NCI-H128 (cell line): Measurements from ENCODE around the gene TLNRD1.
"Not testable (repeated sequence)": the region's sequence is repeated elsewhere in the genome, so short reads cannot be mapped to it uniquely, and the experiment has no call there.

Experiments
- DNase-seq: peaks from one replicate; lab custom pipeline; 2025; ENCODE audit not compliant: unreplicated experiment; lab: John Stamatoyannopoulos, UW

TLNRD1 gene

DNA sequence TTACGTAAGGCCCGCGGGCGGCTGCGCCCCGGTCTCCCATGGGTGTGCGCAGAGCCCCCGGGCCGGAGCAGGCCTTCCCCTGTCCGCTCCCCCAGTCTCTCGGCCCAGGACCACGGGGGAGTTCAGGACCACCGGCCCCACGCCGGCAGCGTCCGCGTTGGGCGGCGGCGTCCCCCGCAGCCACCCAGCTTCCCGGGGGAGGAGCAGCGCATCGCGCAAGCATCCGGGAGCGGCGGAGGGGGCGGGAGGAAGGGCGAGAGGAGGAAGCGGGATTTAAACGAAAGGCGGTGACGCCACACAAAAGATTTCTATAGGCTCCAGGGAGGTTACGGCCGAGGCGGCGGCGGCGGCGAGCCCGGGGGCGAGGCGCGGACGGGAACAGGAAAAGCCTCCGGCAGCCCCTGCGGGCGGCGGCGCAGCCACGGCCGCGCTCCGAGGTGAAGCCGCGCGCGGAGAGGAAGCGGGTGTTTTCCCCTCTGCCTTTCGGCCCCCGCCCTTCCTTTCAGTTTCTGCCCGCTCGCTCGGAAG is at the start of gene TLNRD1:
Gene TLNRD1 (plus strand): TSS at position 300 of the 528 bp plus-strand sequence. CDS start 1,349 bp downstream, outside the sequence.
- peak; percentile 36 for DNase-seq

DNA sequence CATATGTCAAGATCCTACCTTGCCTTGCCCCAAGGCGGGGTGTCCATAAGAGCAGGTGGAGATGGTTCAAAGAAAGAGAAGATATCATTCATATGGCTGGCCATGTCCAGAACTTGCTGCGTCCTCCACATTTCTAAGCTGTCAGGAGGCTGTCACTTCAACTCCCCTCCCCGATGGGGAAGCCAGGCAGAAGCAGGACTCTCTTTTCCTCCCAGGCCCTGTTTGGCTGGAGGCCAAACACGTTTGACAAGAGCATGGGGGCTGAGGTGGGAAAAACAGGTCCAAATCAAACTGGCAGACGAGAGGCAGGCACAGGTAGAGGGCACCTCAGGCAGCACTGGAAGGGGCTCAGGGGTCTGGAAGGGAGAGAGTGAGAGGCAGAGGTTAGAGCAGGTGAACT is 48.8 kb upstream of the TLNRD1 start:
- no peak for DNase-seq

DNA sequence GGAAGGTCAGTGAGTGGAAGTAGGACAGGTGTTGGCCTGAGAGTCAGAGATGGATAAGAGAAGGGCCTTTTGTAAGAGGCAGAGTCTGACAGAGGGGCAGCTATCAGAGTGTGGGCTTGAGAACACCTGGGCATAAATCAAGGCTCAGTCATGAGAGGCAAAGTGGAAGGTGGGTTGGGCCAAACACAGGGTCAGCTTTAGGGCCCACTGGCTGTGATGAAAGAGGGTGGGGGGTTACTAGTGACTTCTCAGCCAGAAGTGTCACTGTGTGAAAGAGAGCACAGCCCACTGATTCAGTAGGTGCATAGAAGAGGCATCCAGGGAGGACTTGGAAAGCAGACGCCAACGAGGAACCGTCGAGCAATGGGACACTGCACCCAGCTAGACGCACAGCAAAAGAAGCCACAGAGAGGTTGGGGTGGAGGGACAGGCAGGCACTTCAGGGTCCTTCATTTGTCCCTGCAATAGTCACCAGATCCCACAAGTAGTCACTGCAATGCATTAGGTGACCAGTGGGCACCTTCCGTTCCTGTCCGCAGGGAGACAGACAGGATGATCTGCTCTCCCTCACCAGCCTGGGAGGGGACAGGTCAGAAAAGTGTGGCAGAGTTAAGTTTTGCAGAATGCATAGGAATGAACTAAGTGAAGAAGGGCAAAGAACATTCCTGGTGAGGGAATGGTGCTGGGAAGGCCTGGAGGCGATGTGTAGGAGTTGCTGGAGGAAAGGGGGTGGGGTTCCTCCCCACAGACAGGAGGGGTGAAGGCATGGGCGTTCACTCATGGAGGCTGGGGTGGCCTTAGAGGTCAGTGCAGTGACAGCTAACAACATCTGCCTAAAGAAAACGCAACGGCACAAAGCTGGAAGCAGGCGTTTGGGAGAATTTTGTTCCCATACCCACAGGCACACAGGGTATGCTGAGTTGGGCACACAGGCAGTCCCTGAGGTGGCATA is 47.4 kb upstream of the TLNRD1 start:
- no peak for DNase-seq

DNA sequence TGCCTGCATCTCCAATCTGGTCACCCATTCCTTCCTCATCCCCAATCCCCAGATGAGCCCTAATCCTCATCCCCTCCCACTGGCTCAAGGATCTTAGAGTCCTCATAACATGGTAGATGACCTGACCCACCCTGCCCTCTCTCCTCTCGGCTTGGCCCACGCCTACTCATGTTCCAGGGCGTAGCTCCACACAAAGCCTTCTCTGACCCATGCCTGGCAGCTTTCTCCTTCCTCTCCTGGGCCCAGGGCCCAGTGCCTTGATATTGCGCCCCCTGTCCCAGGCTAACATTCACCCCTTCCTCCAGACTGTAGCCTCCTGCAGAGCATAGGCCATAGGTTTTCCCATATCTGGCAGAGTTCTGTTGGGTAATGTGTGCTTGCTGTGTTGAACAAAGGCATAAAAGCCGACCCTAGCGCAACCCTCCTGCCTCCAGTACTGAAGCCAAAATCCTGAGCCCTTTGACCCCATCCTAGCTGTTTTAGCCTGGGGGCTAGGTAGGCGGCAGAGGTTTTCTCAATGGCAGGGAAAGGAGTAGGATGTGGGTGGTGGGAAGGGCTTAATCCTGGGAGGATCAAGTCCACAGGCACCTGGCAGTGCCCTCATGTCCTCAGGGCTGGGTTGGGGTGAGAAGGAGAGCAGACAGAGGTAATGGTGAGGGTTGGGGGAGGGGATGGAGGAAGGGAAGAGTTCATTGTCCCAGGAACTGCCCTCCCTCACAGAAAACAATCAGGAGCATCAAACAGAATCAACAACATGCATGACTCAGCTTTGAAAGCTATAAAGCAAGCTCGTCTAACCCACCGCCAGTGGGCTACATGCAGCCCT is 46.6 kb upstream of the TLNRD1 start:
- DNase-seq, result no peak

DNA sequence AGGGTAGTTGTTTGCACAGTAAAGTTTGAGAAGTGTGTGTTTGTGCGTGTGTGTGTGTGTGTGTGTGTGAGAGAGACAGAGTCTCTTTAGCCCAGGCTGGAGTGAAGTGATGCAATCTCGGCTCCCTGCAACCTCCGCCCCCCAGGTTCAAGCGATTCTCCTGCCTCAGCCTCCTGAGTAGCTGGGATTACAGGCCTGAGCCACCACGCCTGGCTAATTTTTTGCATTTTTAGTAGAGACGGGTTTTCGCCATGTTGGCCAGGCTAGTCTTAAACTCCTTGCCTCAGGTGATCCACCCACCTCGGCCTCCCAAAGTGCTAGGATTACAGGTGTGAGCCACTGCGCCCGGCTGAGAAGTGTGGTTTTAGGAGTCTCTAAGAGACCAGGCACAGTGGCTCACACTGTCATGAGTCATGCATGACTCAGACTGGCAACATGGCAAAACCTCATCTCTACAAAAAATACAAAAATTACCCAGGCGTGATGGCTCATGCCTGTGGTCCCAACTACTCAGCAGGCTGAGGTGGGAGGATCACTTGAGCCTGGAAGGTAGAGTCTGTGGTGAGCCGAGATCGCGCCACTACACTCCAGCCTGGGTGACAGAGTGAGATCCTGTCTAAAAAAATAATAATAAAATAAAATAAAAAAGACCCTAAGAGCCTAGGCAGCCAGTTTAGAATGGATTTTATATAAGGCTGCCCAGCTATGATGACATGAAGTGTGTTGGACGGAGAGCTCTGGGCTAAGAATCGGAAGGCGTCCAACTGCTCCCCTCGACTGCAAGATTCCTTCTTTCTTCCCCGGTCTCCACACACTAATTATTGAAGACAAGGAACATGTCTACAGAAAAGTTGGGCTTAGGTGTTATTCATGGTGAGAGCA is 44.9 kb upstream of the TLNRD1 start:
- not testable (repeated sequence) for DNase-seq

DNA sequence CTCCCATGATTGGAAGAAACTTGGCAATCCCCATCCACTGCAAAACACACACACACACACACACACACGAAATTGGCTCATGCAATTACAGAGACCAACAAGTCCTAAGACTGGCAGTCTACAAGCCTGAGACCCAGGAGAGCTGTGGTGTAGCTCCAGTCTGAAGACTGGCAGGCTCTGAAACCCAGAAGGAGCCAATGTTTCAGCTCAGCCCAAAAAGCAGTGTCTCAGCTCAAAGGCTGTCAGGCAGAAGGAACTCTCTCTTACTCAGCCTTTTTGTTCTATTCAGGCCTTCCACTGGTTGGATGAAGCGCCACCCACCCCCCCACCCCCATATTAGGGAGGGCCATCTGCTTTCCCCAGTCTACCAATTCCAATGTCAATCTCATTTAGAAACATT is 43.2 kb upstream of the TLNRD1 start:
- no peak for DNase-seq

DNA sequence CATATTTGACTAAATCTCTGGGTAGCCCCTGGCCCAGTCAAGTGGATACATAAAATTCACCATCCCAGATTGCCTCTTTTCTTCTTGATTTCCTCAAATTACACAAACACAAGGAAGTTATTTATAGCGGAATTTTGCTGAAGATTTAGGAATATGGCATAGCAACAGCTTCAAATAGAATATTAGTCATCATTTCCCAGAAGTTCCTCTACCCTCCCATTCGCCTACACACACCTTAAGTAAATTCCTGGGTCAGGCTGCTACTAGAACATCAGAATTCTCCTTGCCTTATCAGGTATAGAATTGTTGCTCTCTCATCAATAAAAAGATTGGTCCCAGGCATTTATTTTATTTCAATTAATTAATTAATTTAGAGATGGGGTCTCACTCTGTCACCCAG is 42.7 kb upstream of the TLNRD1 start:
- DNase-seq, result no peak

DNA sequence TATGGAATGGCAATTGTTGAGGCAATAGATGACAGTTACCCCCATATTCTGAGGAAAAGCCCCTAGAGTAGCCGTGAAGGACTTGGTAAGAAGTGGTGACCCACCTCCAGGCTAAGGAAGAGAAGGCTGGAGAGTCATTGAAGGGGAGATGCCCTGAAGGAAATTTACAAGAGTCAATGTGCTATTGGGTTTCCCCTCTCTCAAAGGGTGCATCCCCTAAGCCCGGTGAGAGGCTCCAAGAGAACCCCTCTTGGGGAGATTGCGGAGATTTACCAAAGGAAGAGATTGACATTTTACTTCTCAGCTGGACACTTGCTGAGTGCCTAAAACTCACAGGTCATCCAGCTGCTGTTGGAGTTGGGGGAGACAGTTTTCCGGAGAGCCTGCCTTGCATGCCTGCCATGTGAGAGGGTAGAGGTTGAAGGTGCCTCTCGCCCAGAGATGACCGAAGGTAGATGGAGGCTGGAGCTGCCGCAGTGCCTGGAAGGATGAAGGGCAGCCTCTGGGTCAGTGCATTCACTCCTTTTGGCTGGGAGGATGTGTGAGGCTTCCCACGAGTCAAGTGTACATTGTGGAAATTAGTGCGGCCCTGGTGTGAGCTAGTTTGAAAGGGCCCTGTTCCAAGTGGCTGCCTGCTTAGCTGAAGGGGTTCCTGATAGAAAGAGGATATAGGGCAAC is 41.8 kb upstream of the TLNRD1 start:
- no peak for DNase-seq

DNA sequence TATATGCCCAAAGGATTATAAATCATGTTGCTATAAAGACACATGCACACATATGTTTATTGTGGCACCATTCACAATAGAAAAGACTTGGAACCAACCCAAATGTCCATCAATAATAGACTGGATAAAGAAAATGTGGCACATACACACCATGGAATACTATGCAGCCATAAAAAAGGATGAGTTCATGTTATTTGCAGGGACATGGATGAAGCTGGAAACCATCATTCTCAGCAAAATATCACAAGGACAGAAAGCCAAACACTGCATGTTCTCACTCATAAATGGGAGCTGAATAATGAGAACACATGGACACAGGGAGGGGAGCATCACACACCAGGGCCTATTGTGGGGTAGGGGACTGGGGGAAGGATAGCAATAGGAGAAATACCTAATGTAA is 35.3 kb upstream of the TLNRD1 start:
- not testable (repeated sequence) for DNase-seq

DNA sequence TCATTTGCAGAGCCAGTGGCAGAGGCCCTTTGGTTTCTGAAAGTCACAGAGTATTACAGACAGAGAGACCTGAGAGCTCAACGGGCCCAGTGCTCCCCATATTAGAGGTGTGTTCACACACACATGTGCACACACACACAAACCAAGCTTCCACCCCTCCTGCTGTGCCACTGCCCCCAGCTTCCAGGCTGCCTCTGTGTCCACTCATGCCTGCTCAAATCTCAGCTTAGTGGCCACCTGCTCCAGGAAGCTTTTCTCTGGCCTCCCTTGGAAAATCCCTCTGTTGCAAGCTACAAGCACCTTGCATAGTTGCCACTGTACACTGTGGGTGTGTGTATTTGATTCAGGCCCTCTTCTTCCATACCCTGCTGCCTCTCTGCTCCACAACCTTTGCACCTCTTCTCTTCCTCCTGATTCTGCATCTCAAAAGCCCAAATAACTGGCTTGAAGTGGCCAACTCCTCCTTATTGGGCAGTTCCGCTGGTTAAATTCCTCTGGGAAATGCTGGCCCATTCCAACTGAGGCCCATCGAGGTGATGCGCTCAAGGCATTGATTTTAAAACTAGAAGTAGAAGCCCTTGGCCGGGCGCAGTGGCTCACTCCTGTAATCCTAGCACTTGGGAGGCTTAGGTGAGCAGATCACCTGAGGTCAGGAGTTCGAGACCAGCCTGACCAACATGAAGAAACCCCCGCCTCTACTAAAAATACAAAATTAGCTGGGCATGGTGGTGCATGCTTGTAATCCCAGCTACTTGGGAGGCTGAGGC is 34.1 kb upstream of the TLNRD1 start:
- DNase-seq, result no peak

DNA sequence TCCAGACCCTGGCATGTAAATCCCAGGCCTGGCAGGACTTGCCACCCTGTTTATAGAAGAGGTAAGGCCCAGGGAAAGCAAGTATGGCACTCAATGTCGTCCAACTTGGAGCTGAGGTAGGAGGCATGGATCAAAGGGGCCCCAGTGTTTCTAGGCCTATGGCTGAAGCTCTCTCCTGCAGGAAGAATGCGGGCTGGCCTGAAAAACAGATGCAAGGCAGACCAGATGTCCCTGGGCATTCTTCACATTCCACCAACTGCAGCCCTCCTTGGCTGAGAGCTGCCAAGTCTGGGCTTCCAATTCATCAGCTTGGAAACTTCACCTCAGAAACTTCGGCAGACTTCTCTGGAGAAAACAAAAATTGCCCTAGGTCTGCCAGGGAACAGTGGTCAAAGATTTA is 33.3 kb upstream of the TLNRD1 start:
- no peak for DNase-seq

DNA sequence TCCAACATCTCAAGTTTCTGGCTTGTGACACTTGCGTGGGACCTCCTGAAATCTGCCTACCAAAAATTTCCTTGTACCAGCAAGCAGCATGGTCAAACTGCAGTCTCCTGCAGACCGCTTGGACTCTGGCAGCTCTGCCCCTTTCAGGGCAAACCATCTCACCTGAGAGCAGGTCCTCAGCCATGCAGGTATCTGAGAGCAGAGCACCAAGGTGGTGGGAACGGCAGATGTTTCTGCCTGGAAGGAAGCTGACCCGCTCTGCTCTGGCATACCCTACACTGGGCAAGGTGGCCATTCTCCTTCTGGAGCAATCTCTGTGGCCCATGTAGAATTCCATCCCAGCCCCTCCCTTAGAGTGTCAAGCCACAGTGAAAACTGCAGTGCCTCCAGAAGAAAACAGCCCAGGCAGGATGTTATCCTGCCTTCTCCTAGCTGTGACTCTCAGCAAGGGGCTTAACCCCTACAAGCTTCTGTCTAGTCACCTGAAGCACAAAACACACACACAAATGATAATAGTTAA is 32.7 kb upstream of the TLNRD1 start:
- DNase-seq, result no peak

DNA sequence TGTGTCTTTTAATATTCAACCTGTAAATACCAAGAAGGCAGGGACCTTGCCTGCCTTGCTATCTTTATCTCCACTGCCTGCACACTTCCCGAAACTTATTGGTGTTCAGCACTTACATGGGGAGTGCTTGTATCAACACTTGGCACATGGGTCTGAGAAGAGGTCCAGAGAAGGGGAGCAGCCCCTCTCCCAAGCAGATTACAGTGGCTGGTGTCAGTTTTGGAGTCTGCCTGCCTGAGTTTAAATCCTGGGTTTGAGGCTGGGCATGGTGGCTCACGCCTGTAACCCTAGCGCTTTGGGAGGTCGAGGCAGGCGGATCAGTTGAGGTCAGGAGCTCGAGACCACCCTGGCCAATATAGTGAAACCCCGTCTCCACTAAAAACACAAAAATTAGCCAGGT is 31.4 kb upstream of the TLNRD1 start:
- DNase-seq, result no peak

DNA sequence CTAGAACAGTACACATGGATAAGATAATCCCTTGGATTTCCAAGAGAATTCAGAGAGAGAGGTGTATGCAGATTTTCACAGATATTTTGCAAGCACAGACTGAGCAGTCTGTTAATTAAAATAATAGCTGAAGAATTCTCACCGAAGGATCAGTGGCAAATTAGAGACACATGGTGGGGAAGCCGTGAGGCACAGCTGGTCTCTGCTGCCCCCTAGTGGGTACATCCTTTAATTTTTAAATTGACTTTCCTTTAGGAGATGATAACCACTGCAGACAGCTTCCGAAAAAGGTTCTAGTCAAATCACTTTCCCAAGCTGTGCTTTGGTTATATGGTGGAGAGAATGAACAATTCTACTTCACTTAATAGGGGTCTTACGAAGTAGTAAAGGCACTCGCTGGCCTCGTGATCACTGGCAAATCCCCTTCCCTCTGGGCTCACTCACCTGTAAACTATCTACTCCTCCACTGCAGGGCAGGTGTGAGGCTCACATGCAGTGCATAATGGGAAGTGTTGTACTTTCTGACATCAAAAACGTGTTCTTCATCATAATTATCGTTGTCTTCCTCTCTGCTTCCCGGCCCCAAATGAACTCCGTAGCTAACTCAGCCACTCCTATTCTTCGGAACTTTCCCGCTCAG is 30.6 kb upstream of the TLNRD1 start:
- peak; percentile 6 for DNase-seq

DNA sequence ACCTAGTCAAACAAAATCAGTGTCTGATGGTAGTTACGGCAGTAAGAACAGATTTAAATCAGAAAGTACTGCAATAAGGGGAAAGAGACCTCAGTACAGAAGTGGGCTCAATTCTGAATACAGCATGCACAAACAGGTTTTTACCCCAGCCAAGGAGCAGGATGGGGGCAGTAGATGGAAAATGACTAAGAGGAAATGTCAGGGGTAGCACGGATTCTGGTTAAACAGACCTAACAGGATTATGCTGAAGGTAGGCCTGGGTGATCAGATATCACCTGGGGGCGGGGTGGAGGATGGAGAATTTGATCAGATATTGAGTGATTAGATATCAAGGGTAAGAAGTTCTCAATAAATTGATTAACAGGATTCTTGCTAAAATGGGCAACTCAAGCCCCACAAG is 30.1 kb upstream of the TLNRD1 start:
- DNase-seq, result no peak

DNA sequence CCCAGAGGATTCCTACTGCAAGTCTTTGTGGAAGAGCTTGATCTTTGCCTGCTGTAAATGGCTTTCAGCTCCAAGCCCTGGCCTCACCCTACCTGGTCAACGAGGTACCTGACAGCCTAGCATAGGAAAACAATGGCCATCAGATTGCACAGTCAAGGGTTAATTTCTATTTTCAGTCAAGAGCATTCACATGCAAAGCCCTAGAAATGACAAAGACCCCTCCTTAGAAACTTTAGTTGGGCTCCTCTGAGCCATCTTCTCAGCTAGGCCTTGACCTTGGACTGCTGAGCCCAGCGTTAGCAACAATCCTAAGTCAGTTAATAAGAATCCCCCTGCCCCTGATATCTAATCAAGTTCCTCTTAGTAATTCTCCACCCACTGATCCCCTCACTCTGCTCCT is 29.6 kb upstream of the TLNRD1 start:
- DNase-seq, result no peak

DNA sequence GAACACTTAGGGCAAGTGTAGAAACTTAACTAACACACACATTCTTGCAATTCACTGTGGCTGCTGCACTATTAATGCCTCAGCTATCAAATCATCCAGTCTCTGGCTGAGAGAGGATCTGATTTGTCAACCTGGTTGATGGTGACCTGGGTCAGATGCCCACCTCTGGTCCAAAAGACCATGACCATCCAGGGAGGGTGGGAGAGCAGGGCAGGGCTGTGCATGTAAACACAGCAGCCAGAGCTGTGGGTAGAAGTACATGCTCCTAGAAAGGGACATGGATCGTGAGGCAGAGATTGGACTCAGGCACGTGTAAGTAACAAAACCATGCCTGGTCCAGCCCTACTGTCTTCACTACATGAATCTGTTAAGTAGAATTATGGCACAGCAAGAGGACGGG is 28.4 kb upstream of the TLNRD1 start:
- no peak for DNase-seq

DNA sequence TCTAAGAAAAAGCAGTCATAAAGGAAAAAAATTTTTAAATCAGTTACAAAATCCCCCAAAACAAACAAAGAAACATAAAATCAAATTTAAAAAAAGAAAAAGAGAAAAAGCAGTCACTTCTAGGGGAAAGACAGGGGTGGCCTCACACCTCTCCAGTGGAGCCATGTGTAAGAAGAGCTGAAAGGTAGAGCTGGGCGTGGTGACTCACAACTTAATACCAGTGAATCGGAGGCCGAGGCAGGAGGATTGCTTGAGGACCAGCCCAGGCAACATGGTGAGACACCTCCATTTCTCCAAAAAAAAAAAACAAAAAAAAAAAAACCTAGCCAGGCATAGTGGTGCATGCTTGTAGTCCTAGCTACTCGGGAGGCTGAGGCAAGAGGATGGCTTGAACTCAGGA is 25.8 kb upstream of the TLNRD1 start:
- DNase-seq, result no peak

DNA sequence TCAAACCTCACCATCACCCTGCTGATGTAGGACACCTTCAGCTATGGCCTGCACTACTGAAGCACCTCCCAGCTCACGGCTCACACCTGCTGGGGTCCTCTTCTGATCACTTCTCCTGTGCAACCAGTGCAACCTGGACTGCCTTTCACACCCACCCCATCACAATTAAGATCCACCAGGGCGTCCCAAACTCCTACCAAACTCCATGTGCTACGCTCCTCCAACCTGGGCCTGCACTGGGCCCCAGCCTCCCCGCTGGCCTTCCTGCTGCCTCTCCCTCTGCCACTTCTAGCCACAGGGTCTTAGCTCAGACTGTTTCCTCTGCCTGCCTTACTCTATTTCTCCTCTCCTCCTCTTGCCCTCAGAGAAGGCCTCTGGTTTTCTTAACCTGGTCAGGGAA is 23.9 kb upstream of the TLNRD1 start:
- DNase-seq, result no peak
